Measurements from ENCODE around the gene STPG1.

GRCh38 chr1:24380508-24380907 is 33.1 kb downstream of the STPG1 start:
- TF ChIP-seq XRCC5 (IDR thresholded peaks at IDR 0.05; ENCODE audit: low read depth, low read length) (no peak), TARDBP (IDR thresholded peaks at IDR 0.05) (no peak), TAF1 (IDR thresholded peaks at IDR 0.05; ENCODE audit: control insufficient read depth, extremely low read depth, insufficient read depth, low read length, severe bottlenecking) (no peak), CEBPB (tag; IDR thresholded peaks at IDR 0.05) (no peak), ZC3H11A (IDR thresholded peaks at IDR 0.05; ENCODE audit: low read depth, low read length) (no peak), KDM4B (IDR thresholded peaks at IDR 0.05; ENCODE audit: borderline replicate concordance in 2 of 2, low read depth in 1 of 2) (no peak), NR2C2 (CRISPR knock-in tag; IDR thresholded peaks at IDR 0.05) (no peak), NR2C2 (tag; IDR thresholded peaks at IDR 0.05) (no peak), FOXA1 (IDR thresholded peaks at IDR 0.05; ENCODE audit: borderline replicate concordance) (no peak)
